ENCODE measurements around the gene CDH24.

DNA sequence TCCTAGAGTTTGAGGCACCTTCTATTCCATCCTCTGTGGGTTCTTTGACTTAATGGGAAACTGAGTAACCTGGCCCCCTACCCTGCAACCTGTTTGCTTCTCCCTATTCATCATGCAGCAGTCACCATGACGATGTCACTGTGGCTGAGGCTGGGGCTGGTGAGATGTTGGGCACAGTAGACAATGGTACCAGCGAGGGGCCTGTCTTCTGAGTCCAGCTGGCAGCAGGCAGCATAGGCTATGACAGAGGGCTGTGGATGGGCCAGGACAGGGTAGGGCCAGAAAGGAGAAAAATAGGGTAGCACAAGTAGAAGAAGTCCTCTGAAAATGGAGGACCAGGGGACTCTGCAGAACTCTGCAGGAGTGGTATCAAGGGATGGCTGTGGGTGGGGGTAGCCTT is 45.5 kb upstream of the CDH24 start:
- TF ChIP-seq ZNF274 (CRISPR knock-in tag; IDR thresholded peaks at IDR 0.05) (no peak), REPIN1 (CRISPR knock-in tag; IDR thresholded peaks at IDR 0.05; ENCODE audit: borderline replicate concordance, low read depth) (no peak), ZNF24 (IDR thresholded peaks at IDR 0.05) (no peak)
- TF ChIP-seq, protein P1, sequence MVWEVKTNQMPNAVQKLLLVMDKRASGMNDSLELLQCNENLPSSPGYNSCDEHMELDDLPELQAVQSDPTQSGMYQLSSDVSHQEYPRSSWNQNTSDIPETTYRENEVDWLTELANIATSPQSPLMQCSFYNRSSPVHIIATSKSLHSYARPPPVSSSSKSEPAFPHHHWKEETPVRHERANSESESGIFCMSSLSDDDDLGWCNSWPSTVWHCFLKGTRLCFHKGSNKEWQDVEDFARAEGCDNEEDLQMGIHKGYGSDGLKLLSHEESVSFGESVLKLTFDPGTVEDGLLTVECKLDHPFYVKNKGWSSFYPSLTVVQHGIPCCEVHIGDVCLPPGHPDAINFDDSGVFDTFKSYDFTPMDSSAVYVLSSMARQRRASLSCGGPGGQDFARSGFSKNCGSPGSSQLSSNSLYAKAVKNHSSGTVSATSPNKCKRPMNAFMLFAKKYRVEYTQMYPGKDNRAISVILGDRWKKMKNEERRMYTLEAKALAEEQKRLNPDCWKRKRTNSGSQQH (CRISPR knock-in tag; IDR thresholded peaks at IDR 0.05; ENCODE audit: low read depth) = no peak
- TF ChIP-seq, protein P2, sequence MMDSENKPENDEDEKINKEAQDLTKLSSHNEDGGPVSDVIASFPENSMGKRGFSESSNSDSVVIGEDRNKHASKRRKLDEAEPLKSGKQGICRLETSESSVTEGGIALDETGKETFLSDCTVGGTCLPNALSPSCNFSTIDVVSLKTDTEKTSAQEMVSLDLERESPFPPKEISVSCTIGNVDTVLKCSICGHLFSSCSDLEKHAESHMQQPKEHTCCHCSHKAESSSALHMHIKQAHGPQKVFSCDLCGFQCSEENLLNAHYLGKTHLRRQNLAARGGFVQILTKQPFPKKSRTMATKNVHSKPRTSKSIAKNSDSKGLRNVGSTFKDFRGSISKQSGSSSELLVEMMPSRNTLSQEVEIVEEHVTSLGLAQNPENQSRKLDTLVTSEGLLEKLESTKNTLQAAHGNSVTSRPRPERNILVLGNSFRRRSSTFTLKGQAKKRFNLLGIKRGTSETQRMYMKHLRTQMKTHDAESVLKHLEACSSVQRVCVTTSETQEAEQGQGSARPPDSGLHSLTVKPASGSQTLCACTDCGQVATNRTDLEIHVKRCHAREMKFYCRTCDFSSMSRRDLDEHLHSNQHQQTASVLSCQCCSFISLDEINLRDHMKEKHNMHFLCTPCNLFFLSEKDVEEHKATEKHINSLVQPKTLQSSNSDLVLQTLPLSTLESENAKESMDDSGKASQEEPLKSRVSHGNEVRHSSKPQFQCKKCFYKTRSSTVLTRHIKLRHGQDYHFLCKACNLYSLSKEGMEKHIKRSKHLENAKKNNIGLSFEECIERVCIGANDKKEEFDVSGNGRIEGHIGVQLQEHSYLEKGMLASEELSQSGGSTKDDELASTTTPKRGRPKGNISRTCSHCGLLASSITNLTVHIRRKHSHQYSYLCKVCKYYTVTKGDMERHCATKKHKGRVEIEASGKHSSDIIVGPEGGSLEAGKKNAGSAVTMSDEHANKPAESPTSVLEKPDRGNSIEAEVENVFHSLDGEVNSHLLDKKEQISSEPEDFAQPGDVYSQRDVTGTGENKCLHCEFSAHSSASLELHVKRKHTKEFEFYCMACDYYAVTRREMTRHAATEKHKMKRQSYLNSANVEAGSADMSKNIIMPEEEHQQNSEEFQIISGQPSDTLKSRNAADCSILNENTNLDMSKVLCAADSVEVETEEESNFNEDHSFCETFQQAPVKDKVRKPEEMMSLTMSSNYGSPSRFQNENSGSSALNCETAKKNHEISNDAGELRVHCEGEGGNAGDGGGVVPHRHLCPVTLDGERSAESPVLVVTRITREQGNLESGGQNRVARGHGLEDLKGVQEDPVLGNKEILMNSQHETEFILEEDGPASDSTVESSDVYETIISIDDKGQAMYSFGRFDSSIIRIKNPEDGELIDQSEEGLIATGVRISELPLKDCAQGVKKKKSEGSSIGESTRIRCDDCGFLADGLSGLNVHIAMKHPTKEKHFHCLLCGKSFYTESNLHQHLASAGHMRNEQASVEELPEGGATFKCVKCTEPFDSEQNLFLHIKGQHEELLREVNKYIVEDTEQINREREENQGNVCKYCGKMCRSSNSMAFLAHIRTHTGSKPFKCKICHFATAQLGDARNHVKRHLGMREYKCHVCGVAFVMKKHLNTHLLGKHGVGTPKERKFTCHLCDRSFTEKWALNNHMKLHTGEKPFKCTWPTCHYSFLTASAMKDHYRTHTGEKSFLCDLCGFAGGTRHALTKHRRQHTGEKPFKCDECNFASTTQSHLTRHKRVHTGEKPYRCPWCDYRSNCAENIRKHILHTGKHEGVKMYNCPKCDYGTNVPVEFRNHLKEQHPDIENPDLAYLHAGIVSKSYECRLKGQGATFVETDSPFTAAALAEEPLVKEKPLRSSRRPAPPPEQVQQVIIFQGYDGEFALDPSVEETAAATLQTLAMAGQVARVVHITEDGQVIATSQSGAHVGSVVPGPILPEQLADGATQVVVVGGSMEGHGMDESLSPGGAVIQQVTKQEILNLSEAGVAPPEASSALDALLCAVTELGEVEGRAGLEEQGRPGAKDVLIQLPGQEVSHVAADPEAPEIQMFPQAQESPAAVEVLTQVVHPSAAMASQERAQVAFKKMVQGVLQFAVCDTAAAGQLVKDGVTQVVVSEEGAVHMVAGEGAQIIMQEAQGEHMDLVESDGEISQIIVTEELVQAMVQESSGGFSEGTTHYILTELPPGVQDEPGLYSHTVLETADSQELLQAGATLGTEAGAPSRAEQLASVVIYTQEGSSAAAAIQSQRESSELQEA (CRISPR knock-in tag; IDR thresholded peaks at IDR 0.05; ENCODE audit: not compliant biosample characterization) = no peak
- TF ChIP-seq, protein P3, sequence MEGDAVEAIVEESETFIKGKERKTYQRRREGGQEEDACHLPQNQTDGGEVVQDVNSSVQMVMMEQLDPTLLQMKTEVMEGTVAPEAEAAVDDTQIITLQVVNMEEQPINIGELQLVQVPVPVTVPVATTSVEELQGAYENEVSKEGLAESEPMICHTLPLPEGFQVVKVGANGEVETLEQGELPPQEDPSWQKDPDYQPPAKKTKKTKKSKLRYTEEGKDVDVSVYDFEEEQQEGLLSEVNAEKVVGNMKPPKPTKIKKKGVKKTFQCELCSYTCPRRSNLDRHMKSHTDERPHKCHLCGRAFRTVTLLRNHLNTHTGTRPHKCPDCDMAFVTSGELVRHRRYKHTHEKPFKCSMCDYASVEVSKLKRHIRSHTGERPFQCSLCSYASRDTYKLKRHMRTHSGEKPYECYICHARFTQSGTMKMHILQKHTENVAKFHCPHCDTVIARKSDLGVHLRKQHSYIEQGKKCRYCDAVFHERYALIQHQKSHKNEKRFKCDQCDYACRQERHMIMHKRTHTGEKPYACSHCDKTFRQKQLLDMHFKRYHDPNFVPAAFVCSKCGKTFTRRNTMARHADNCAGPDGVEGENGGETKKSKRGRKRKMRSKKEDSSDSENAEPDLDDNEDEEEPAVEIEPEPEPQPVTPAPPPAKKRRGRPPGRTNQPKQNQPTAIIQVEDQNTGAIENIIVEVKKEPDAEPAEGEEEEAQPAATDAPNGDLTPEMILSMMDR (CRISPR knock-in tag; IDR thresholded peaks at IDR 0.05) = no peak
